ENCODE data around the gene ATRX.
"Not testable (repeated sequence)": the region's sequence is repeated elsewhere in the genome, so short reads cannot be mapped to it uniquely, and the experiment has no call there.

ATRX gene

DNA sequence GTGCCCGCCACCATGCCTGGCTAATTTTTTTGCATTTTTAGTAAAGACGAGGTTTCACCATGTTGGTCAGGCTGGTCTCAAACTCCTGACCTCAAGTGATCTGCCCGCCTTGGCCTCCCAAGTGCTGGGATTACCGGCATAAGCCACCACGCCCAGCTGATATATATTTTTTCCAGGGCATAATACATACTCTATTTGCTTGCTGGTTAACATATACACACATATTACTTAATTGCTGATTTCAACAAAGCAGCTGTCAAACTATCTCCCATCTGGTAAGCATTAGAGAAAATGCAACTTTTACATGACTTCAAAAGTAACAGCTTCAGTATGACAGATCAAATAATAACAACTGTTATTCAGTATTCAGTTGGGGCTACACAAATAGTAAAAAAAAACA is 164.6 kb downstream of the ATRX start:
- not testable (repeated sequence) for DNase-seq

DNA sequence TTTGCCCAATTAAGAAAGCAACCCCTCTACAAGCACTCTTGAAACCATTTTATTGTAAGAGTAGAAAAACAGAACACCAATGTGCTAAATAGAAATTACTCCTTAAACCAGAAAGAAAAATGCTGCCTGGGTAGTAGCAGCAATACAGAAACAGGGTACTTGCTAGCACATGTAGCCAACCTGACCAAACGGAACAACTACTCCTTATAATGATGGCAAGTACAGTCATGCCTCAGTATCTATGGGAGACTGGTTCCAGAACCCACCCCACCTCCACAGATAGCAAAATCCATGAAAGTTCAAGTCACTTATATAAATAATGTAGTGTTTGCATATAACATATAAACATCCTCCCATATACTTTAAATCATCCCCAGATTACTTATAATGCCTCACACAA is 168.8 kb downstream of the ATRX start:
- no peak for DNase-seq

DNA sequence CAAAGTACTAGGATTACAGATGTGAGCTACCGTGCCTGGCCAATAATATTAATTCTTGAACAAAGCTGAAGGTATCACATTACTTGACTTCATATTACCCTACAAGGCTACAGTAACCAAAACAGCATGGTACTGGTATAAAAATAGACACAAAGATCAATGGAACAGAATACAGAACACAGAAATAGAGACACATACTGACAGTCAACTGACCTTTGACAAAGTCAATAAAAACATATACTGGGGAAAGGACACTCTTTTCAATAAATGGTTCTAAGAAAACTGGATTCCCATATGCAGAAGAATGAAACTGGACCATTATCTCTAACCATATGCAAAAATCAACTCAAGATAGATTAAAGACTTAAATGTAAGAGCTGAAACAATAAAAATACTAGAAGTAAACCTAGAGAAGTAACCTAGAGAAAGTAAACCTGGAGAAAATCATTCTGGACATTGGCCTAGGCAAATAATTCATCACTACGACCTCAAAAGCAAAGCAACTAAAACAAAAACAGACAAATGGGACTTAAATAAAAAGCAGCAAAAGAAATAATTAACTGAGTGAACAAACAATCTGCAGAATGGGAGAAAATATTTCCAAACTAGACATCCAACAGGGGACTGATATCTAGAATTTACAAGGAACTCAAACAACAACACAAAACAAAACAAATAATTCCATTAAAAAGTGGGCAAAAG is 182.2 kb downstream of the ATRX start:
- no peak for DNase-seq

GRCh38 chrX:77597511-77597910 is 188.5 kb downstream of the ATRX start:
- DNase-seq: no peak

DNA sequence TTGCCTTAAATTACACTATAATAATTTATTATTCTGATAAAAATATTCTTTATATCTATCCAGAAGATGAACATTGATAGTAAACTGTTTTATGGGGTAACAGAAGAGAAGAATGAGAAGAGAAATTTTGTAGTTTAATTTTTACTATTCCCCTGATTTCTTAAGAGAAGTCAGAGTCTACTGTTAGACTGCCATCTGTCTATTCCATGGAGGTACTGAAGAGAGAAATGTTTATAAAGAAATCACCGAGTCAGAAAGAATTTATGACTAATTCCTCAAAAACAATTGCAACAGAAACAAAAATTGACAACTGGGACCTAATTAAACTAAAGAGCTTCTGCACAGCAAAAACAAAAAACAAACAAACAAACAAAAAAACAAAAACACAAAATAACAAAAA is 188.9 kb downstream of the ATRX start:
- no peak for DNase-seq

DNA sequence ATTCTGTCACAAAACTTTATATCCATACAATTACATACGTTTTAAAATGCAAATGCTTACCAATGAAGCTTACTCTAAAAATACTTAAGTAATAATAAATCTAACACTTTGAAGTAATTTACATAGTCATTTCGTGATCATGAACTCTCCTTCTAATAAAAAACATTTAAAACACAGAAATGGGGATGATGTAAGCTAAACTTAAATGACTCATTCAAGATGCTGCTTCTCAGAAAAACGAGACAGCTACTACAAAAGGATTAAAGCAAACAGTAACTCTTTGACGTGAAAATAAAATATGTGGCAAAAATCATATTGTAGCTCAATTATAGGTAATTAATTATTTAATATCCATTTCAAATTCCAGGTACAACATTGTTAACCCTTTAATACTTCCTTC is 190.2 kb downstream of the ATRX start:
- no peak for DNase-seq

DNA sequence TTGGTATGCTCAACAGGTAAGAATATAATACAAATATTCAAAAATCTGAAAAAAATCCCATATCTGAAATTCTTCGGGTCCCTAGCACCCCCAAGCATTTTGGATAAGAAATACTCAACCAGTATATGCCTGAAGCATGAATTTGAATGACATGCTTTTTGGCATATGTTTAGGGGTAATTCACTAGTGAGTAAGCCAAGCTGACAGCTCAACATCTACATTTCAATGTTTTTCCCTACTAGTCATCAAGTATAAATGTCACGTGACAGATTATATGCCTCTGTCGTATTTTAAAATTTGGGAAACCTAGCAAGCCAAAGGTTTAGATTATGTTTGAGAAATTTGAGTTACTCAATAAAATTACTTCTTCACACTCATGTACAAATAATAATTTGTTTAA is 213.7 kb downstream of the ATRX start:
- DNase-seq: no peak

GRCh38 chrX:77565278-77565677 is 220.7 kb downstream of the ATRX start:
- DNase-seq: no peak

- no peak for DNase-seq
These were observed 221.2 kb downstream of the ATRX start for GRCh38 chrX:77564823-77565222.

GRCh38 chrX:77561372-77561771 is 224.6 kb downstream of the ATRX start:
- DNase-seq: no peak

DNA sequence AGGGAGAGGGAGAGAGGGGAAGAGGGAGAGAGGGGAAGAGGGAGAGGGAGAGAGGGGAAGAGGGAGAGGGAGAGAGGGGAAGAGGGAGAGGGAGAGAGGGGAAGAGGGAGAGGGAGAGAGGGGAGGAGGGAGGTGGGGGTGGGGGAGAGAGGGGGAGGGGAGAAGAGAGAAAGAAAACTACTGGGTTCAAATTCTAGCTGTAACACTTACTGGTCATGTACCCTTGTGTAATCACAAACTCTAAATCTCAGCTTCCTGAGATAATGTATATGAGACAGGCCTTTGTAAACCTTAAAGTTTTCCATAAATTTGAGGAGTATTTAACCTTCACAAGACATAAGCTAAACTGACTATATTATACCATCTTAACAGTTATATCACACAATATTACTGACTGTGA is 229.7 kb downstream of the ATRX start:
- DNase-seq: no peak

DNA sequence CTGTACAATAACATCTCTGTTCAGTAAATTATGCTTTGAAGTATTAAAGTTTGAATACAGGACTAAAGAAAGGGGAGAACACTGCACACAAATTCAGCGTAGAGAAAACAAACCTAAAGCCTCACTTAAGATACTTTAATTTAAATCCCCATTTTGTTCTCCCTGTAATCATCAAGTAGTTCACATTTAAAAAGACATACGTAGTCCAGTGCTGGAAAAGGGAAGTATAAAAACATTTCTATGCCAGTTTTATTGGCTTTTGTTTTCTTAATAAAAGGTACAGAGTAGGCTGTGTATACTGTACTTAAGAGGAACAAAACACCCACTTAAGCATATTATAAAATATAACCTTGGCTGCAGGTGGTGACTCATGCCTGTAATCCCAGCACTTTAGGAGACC is 237.3 kb downstream of the ATRX start:
- DNase-seq: no peak

DNA sequence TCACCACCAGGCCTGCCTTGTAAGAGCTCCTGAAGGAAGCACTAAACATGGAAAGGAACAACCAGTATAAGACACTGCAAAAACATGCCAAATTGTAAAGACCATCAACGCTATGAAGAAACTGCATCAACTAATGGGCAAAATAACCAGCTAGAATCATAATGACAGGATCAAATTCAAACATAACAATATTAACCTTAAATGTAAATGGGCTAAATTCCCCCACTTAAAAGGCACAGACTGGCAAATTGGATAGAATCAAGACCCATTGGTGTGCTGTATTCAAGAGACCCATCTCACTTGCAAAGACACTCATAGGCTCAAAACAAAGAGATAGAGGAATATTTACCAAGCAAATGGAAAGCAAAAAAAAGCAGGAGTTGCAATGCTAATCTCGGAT is 246.2 kb downstream of the ATRX start:
- DNase-seq: not testable (repeated sequence)

DNA sequence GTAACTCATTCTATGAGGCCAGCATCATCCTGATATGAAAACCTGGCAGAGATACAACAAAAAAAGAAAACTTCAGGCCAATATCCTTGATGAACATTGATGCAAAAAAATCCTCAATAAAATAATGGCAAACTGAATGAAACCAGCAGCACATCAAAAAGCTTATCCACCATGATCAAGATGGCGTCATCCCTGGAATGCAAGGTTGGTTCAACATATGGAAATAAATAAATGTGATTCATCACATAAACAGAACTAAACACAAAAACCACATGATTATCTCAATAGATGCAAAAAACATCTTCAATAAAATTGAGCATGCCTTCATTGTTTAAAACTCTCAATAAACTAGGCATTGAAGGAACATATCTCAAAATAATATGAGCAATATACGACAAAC is 254.8 kb downstream of the ATRX start:
- not testable (repeated sequence) for DNase-seq

GRCh38 chrX:77528034-77528433 is 258.0 kb downstream of the ATRX start:
- DNase-seq: no peak

DNA sequence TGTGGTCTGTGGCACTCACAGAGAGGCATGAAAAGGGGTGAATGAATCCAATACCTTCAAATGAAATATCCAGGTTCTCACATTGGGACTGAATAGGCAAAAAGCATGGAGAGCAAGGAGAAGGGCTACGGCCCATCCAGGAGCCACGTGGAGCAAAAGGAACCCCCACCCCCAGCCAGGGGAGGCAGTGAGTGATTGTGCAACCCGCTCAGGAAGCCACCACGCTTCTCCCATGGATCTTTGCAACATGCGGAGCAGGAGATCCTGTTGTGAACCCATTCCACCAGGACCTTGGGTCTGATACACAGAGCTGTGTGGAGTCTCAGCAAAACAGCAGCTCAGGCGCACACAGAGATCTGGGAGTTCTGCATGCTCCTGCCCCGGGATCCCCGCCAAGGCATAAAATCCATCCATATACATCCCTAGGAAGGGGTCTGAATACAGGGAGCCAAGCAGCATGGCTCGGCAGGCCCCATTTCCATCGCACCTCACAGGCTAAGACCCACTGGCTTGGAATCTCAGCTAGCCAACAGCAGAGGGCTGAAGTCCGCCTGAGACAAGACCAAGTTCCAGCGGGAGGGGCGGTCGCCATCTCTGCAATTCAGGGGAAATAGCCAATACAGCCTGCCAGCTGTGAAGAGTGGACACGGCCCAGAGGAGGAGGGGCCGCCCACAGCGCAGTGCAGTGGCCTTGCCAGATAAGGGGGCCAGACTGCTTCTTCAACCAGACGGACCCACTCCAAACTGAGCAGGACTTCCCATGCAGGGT is 258.6 kb downstream of the ATRX start:
- peak; percentile 3 for DNase-seq

DNA sequence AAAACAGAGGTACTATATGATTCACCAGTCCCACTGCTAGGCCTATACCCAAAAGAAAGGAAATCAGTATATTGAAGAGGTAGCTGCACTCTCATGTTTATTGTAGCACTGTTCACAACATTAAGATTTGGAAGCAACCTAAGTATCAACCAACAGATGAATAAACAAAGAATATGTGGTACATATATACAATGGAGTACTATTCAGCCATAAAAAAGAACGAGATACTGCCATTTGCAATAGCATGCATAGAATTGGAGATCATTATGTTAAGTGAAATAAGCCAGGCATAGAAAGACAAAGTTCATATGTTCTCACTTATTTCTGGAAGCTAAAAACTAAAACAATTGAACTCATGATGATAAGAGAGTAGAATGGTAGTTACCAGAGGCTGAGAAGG is 266.3 kb downstream of the ATRX start:
- no peak for DNase-seq

DNA sequence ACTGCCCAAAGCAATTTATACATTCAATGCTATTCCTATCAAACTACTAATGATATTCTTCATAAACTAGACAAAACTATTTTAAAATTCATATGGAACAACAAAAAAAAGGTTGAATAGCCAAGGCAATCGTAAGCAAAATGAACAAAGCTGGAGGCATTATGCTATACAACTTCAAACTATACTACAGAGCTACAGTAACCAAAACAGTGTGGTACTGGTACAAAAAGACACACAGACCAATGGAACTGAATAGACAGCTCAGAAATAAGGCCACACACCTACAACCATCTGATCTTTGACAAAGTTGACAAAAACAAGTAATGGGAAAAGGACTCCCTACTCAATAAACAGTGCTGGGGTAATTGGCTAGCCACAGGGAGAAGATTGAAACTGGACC is 271.8 kb downstream of the ATRX start:
- no peak for DNase-seq

GRCh38 chrX:77510007-77510406 is 276.0 kb downstream of the ATRX start:
- DNase-seq: no peak

GRCh38 chrX:77505227-77505626 is 280.8 kb downstream of the ATRX start:
- no peak for DNase-seq

GRCh38 chrX:77502951-77503525 is 283.0 kb downstream of the ATRX start:
- no peak for DNase-seq

- not testable (repeated sequence) for DNase-seq
These were observed 285.9 kb downstream of the ATRX start for GRCh38 chrX:77500164-77500563.

DNA sequence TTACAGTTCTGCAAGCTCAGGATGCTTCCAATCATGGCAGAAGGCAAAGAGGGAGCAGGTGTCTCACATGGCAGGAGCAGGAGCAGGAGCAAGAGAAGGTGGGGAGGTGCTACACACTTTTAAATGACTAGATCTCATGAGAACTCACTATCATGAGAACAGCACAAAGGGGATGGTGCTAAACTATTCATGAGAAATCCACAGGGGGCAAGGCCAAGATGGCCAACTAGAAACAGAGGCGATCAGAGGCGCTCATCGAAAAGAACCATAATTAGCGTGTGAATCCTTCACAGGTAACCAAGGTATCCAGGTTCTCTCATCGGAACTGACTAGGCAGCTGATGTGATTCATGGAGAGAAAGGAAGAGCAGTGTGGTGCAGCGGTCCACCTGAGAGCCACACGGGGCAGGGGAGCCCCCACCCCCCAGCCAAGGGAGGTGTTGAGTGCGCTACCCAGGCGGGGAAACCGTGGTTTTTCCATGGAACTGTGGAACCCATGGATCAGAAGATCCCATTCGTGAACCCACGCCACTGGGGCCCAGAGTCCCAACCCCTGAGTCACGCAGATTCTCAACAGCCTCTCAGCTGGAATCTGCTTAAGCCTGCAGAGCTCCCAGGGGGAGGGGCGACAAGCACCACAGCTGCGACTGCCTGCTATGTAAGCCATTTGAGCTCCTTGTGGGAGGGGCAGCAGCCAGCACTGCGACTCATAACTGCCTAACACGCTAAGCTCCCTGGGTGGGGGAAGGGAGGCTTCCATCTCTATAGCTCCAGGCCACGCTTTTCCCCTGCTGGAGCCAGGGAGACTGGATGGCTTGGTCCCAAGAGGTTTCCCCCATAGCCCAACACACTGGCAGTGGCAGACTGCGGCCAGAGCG is 292.1 kb downstream of the ATRX start:
- DNase-seq: peak; percentile 5
